Astrocyte (in vitro differentiated cells and primary cell): Measurements from ENCODE around the gene DOK7.

Experiments used
- EZH2 ChIP-seq: IDR thresholded peaks from 2 replicates; pipeline ENCODE4 v1.6.1; 2012; ENCODE audit warnings: mild to moderate bottlenecking, low read length, inconsistent platforms; ENCODE audit not compliant: insufficient read depth
- TF ChIP-seq, protein P1 (sequence below): IDR thresholded peaks from 2 replicates; pipeline ENCODE4 v1.5.1; 2011; ENCODE audit warnings: low read depth, mild to moderate bottlenecking, inconsistent platforms, low read length, moderate library complexity; ENCODE audit not compliant: insufficient read depth

DNA sequence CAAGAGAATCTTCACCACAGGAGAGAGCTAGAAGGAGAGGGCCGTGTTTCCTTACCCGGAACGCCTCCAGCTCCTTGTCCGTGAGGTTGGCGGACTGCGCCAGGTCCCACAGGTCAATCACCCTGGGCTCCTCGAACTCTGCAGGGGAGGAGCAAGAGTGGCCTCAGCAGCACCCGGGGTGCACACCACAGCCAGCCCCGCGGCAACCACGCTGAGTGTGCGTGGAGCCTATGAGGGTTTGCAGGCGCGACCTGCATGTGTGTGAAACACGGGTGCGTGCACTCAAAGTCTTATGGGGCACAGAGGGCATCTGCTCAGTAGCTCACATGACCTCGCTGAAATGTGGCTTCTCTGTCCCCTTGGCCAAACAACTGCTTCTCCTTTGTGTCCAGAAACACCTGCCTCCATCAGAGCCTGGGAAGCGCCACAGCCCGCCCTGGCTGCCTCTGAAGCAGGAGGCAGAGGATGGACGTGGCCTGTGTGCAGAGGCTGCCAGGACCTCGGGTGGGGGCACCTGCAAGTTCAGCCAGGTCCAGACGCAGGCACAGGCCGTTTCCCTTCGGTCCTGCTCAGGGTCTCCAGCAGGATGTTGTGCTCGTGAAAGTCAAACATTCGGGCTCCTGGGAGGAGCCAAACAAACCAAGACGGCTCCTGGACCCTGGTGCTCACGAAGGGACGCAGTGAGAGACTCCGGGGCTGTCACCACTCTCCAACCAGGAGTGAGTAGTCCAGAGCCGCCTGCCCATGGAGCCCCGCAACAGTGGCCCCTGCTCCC, 53.1 kb downstream of the DOK7 start:
- TF ChIP-seq, protein P1, sequence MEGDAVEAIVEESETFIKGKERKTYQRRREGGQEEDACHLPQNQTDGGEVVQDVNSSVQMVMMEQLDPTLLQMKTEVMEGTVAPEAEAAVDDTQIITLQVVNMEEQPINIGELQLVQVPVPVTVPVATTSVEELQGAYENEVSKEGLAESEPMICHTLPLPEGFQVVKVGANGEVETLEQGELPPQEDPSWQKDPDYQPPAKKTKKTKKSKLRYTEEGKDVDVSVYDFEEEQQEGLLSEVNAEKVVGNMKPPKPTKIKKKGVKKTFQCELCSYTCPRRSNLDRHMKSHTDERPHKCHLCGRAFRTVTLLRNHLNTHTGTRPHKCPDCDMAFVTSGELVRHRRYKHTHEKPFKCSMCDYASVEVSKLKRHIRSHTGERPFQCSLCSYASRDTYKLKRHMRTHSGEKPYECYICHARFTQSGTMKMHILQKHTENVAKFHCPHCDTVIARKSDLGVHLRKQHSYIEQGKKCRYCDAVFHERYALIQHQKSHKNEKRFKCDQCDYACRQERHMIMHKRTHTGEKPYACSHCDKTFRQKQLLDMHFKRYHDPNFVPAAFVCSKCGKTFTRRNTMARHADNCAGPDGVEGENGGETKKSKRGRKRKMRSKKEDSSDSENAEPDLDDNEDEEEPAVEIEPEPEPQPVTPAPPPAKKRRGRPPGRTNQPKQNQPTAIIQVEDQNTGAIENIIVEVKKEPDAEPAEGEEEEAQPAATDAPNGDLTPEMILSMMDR: no peak
- no peak for TF ChIP-seq EZH2
